HK-2 (cell line): ENCODE results near the gene ZNF207.
"Not testable (repeated sequence)": the region's sequence is repeated elsewhere in the genome, so short reads cannot be mapped to it uniquely, and the experiment has no call there.

Experiments used
- DNase-seq: peaks from one replicate; pipeline ENCODE4 v3.0.0-alpha.2; 2018; ENCODE audit not compliant: unreplicated experiment

Gene ZNF207

DNA sequence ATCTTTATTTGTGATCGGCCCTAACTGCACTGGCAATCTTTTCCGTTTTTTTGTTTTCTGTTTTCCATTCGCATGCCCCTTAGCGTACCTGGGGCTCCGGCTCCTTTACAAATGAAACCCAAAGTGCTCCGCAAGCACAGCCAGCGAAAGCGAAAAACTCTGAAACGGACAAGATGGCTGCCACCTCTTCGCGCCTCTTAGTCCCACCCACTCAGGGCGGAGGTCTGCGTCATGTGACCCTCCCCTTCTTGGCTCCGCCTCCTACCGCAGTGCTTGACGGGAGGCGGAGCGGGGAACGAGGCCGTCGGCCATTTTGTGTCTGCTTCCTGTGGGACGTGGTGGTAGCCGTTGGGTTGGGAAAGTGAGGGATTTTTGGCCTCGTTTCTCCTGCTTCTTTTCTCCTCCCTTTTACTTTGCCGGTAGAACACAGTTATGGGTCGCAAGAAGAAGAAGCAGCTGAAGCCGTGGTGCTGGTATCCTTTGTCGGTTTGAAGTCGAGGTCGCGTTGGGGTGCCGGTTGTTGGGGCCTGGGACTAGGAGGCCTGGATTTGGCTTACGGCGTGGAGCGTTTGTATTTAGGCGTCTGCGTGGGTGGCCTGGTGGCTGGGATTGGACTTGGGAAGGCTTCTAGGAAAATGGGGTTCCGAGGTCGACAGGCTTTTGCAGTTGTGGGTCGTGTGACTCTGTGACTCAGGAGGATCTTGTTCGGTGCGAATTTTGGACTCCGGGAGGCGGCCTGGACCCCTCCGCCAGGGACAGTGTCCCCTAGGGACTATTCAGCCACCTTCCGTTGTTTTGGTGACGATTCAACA lies at the start of gene ZNF207:
Gene ZNF207 (plus strand): TSS at position 304 of the 812 bp plus-strand sequence. CDS start 129 bp downstream, at position 433.
- peak; percentile 95 for DNase-seq

GRCh38 chr17:32302037-32302436 lies 47.9 kb upstream of the ZNF207 start:
- DNase-seq = no peak

DNA sequence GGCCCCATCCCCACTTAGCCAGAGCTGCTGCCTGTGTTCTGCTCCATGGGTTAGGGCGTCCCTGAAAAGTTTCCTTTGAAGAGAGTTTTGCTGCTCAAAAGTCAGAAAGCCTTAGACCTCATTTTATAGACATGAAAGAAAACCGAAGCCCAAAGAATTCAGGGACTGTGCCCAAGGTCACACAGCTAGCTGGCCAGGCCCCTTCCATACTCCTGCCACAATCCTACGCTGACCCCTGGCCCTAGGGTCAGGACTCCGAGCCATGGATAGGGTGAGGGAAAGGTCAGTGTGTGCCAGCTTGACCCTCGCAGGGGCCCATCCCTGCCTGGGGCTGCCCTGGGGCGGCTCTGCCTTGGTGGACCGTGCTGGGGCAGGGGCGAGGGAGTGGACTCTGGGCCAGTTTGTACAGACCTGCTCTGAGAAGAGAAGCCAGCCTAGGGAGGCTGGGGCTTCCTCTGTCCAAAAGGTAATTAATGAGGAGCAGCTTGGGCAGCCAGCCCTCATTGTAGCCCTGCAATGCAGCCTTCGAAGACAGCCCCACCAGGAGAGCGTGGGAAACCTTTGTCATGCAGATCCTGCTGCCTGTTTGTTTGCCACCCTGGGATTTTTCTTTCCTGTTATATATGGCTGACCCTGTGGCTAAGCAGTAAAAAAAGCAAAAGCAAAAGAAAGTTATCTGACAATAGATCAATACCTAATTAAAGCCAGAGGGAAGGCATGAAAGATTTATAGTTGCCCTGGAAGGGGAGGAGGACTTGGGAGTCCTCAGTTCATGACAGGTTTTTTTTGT lies 46.9 kb upstream of the ZNF207 start:
- no peak for DNase-seq

DNA sequence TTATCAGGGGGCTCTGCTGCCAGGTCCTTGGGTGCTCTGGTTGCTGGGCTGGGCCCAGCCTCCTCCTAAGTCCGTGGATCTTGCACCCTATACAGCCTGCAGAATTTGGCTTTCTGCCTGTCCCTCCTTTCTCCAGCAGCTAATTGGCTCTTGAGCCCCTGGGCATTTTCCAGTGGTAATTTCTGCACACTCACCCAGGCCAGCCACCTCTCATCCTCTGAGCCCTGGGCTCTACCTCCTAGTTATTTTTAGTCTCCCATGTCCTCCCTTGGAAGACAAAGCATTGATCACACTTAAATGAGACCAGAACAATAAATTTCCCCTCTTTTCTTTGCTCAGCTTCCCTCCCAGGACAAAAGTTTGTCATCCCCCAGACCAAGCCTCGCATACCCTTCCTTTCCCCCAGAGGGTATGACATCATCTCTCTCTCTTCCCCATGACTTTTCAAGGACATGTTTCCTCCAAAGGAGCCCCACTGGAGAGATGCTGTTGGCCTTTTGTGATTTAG lies 46.1 kb upstream of the ZNF207 start:
- DNase-seq = no peak

DNA sequence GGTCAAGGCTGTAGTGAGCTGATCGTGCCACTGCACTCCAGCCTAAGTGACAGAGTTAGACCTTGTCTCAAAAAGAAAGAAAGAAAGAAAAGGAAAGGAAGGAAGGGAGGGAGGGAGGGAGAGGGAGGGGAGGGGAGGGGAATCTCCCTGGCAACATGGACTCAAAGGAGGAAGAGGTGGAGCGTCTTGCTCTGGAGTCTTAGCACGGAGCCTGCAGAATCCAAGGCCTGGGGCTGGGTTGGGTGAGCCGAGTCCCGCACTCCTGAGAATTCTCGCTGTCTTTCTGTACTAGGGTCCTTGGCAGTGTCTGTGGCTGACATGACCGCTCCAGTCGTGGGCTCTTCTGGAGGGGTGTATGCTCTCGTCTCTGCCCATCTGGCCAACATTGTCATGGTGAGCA lies 44.9 kb upstream of the ZNF207 start:
- DNase-seq = no peak

DNA sequence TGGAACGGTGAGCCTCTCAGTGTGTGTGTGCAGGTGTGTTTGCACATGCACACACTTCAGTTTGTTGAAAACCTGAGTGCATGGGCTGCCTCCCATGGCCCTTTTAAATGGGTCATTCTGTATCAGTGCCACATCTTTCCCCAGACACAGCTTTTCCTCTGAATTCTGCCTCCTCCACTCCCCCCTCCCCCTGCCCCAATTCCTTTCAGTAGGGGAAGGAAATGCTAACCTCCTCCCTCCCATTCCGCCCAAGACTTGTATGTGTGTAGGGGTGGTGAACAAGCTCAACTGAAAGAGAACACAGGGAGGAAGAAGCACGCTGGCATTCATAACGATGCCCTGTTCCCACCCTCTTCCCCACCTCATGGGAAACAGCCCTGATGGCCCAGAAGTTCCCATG lies 42.3 kb upstream of the ZNF207 start:
- no peak for DNase-seq

DNA sequence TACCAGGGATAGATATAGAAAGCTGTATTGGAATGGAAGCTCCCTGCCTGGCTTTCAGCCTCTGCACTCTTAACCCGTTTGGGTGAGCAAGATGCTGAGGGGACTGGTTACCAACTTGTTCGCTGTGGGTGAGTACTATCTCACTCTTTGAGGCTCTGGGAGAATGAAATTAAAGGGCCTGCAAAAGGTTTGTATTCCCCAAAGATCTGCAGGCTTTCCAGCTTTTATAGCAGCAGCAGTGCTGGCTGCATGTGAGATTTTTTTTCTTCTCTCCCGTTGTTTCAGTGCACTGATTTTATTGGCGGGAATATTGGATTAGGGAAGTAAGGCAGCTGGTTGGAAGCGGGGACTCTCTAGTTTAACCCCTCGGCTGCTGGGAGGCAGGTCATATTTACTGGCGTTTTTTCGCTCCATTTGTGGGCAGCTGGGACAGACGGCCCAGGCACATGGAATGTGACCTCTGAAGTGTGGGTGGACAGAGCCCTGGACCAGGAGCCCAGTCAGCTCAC lies 38.9 kb upstream of the ZNF207 start:
- no peak for DNase-seq

DNA sequence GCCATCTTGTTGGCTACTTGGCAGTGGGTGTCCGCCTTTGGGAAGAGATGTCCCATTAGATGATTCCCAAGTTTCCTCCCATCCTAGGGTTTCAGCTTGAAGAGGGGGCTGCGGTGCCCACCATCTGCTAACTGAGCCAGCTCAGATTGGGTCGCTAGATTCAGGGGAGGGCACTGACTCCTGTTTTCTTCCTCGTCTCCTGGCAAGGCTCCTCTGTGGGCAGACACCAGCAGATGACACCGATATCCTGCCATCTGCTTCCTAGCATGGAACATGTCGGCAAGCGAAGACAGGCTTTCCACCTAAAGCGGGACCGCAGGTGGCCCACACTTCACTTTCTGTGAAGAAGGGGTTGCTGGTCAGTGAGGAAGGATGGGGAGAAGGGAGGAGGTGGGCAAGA lies 35.3 kb upstream of the ZNF207 start:
- no peak for DNase-seq

DNA sequence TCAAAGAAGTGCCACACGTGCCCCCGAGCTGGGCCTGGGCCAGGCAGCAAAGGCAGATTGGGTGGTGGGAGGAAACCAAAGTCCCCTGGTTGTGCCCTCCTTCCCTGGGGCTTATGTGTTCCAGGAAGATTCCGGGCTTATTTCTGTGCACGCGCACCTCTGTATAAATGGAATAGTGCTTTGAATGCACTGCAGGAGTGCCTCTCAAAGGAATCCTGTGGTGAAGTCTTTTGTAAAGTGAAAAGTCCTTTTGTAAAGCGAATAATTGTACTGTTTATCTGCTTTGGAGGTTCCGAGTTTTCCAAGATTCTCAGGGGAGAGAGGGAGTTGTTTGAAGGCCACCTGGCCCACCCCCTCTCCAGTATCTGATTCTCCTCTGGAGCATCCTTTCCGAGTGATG lies 34.8 kb upstream of the ZNF207 start:
- DNase-seq = no peak

DNA sequence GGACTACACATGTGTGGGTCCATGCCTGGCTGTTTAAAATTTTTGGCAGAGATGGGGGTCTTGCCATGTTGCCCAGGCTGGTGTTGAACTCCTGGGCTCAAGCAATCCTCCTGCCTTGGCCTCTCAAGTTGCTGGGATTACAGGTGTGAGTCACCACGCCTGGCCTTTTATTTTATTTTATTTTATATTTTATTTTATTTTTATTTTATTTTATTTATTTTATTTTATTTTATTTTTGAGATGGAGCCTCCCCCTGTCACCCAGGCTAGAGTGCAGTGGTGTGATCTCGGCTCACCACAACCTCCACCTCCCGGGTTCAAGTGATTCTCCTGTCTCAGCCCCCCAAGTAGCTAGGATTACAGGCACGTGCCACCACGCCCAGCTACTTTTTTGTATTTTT lies 33.3 kb upstream of the ZNF207 start:
- not testable (repeated sequence) for DNase-seq

DNA sequence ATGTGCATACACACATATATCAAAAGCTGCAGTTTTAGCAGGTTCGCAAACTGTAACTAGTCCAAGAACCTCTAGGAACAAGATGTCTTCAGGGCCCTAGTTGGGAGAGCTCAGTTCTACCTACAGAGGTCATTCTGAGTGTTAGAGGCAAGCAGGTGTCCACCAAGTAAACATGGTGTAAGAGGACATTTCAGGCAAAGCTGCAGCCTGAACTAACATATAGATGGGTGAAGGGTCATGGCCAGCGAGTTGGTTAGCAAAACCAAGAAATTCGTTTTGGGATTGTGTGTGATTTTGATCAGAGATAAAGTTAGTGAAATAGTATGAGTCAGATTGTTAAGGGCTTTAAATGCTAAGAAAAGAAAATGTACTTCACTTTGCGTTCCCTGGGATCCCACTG lies 32.6 kb upstream of the ZNF207 start:
- DNase-seq = no peak

DNA sequence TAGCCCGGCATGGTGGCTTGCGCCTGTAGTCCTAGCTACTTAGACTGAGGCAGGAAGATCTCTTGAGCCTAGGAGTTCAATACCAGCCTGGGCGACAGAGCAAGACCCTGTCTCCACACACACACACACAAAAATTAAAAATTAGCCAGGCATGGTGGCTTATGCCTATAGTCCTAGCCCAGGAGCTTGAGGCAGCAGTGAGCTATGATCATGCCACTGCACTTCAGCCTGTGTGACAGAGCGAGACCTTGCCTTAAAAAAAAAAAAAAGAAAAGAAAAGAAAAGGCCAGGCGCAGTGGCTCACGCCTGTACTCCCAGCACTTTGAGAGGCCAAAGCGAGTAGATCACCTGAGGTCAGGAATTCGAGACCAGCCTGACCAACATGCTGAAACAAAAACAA lies 31.9 kb upstream of the ZNF207 start:
- no peak for DNase-seq

DNA sequence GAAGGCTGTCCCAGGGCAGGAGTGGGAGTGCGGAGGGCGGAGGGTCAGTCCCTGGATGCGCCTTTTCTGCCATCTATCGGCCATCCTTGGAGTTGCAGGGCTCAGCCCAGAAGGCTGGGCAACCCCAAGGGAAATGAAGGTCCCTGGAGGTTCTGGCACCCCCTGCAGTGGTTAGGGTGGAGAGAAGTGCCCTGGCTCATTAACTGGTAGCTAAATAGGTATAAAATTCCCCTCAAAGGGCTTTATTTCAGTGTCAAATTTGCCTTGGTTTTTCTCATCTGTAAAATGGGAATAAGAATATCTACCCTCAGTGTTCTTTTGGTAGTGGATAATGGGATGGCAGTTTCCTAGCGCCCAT lies 30.4 kb upstream of the ZNF207 start:
- peak; percentile 81 for DNase-seq

DNA sequence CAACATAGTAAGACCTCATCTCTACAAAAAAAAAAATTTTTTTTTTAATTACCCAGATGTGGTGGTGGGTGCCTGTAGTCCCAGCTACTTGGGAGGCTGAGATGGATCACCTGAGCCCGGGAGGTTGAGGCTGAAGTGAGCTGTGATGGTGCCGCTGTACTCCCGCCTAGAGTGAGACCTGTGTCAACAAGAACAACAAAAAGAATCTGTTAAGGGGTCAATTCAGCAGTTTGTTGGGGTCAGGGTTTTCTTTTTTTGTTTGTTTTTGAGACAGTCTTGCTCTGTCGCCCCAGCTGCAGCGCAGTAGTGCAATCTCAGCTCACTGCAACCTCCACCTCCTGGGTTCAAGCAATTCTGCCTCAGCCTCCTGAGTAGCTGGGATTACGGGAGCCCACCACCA lies 29.9 kb upstream of the ZNF207 start:
- DNase-seq = not testable (repeated sequence)

GRCh38 chr17:32320847-32321246 lies 29.1 kb upstream of the ZNF207 start:
- DNase-seq = no peak

DNA sequence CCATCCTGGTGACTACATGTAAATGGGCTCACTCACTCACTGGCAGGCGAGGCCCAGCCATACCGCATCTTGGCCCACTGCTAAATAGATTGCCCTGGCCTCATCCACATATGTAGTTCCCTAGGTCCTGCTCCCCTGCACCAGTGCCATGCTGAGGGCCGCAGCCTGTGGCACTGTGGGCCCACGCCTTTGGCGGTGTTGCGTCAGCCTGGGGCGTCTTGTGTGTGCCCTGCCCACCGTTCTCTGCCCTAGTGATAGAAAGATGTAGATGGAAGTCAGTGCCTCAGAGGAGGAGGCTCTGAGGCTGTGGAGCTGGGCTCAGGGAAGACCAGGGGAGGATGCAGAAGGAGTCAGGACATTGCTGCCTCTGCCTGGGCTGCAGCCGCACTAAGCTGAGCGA lies 26.9 kb upstream of the ZNF207 start:
- no peak for DNase-seq

- DNase-seq = peak; percentile 51
Measured at GRCh38 chr17:32323811-32324491, 26.0 kb upstream of the ZNF207 start.

- DNase-seq = no peak
Measured at GRCh38 chr17:32327911-32328310, 22.0 kb upstream of the ZNF207 start.

GRCh38 chr17:32330147-32330546 lies 19.8 kb upstream of the ZNF207 start:
- no peak for DNase-seq

GRCh38 chr17:32331243-32332040 lies 18.5 kb upstream of the ZNF207 start:
- DNase-seq = no peak

GRCh38 chr17:32333187-32333586 lies 16.8 kb upstream of the ZNF207 start:
- no peak for DNase-seq
